MM.1S (cell line): ENCODE measurements around the gene EMP2.

Source experiments
- CTCF ChIP-seq: fragments of 300-600 bp; sonication (generic); IDR thresholded peaks from 2 replicates; pipeline ENCODE4 v1.5.1; 2016; ENCODE audit warnings: antibody characterized with exemption, low read length, mixed read lengths
- EZH2 ChIP-seq: fragments of 300-600 bp; sonication (generic); optimal IDR thresholded peaks from 2 replicates; pipeline ENCODE3; 2017; ENCODE audit warnings: low read depth, mild to moderate bottlenecking, antibody characterized with exemption, low read length, mixed read lengths
- EZH2phosphoT487 ChIP-seq: fragments of 300-600 bp; sonication (generic); IDR thresholded peaks from 2 replicates; pipeline ENCODE4 v1.6.1; 2018; ENCODE audit warnings: antibody characterized with exemption, low read length

DNA sequence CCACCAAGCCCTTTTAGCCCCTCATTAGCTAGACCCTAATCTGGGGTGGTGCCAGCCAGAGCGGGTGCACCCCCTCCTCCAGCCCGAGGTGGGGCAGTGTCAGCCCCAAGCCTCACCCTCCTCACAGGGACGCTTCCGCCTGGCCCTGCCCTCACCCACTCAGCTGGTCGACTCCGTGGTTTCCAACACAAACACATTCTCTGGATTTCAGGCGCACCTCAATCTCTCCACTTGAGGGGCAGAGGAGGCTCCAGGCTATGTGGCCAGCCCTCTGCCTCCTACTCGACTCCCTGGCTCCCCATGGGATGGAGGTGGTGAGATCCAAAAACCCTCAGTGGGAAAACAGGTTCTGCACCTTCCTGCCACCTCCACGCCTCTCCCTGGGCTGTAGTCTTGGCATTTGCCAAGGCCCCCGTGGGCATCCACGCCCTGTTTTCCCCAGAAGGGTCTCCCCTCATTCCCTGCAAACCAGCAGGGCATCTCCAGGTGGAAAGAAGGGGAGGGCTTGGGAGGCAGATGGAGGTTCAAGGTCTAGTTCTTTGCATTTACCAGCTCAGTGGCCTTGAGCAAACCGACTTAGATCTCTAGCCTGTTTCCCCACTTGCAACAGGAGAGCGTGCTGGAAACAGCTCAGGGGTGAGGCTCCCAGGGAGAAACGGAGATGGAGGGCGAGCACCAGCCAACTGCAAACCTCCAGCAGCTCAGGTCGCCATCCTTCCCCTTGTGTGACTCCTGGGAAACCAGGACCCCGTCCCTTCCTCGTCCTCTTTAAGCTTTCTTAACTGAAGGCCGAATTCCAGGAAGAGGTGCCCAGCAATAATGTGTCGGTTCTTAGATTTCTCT lies 1.7 kb downstream of the EMP2 start:
- TF ChIP-seq CTCF (no peak), EZH2 (no peak), EZH2phosphoT487 (no peak)
